GM10266 (cell line): ENCODE measurements around the gene PHACTR2.
"Not testable (repeated sequence)": the region's sequence is repeated elsewhere in the genome, so short reads cannot be mapped to it uniquely, and the experiment has no call there.

Source experiments
- DNase-seq: peaks from one replicate; pipeline ENCODE4 v3.0.0; 2012; ENCODE audit errors: extremely low spot score
- CTCF ChIP-seq: IDR thresholded peaks from 2 replicates; pipeline ENCODE4 v1.5.1; 2012; ENCODE audit warnings: mild to moderate bottlenecking, low read depth; ENCODE audit not compliant: control insufficient read depth, insufficient read depth; ENCODE audit errors: missing control alignments

PHACTR2 gene

GRCh38 chr6:143773506-143774150 is 95.9 kb downstream of the PHACTR2 start:
- DNase-seq: no peak
- no peak for TF ChIP-seq CTCF

GRCh38 chr6:143774347-143774746 is 96.6 kb downstream of the PHACTR2 start:
- no peak for TF ChIP-seq CTCF
- no peak for DNase-seq

- no peak for DNase-seq
- no peak for TF ChIP-seq CTCF
Measured at GRCh38 chr6:143775336-143775735, 97.6 kb downstream of the PHACTR2 start.

GRCh38 chr6:143778926-143779325 is 101.2 kb downstream of the PHACTR2 start:
- no peak for DNase-seq
- TF ChIP-seq CTCF: no peak

- DNase-seq: no peak
- TF ChIP-seq CTCF: no peak
Measured at GRCh38 chr6:143782481-143782880, 104.7 kb downstream of the PHACTR2 start.

GRCh38 chr6:143783077-143783476 is 105.3 kb downstream of the PHACTR2 start:
- DNase-seq: no peak
- no peak for TF ChIP-seq CTCF

GRCh38 chr6:143784316-143784715 is 106.6 kb downstream of the PHACTR2 start:
- TF ChIP-seq CTCF: no peak
- no peak for DNase-seq

- not testable (repeated sequence) for DNase-seq
Measured at GRCh38 chr6:143786371-143786770, 108.6 kb downstream of the PHACTR2 start.
